Daoy (cell line): Measurements from ENCODE around the gene TBCCD1. TPM values are rescaled to one million over a fixed set of nuclear protein-coding genes. Genes with fewer than 3 reads are reported as not detected.

Source experiments
- total RNA-seq: library from RNA; depleted of rRNA; stranded (reverse); fragments of >200 nt; shearing (Covaris generic); gene quantifications from 2 replicates; pipeline ENCODE4 v1.2.3, GENCODE V29; 2014; rRNA removed

The TBCCD1 gene
- total RNA-seq, 1 experiment from 2014 or later = 15.9 TPM

Other genes with a start within 250 kb of the TBCCD1 start
- 12.7 and 20.5 TPM in 2 replicates for gene DGKG, start 205.1 kb downstream of the TBCCD1 start, total RNA-seq
- 0.51 and 2.6 TPM in 2 replicates for gene CRYGS, start 23.0 kb downstream of the TBCCD1 start, total RNA-seq
- 137 and 142 TPM in 2 replicates for gene DNAJB11, start 3.4 kb upstream of the TBCCD1 start, total RNA-seq
- not detected in 2 replicates for gene AHSG, start 45.7 kb upstream of the TBCCD1 start, total RNA-seq
- not detected in 2 replicates for gene FETUB, start 73.1 kb upstream of the TBCCD1 start, total RNA-seq
- not detected in 2 replicates for gene HRG, start 98.7 kb upstream of the TBCCD1 start, total RNA-seq
- gene KNG1, start 150.0 kb upstream of the TBCCD1 start, total RNA-seq = not detected in 2 replicates
- 697 and 819 TPM in 2 replicates for gene EIF4A2, start 216.2 kb upstream of the TBCCD1 start, total RNA-seq
- gene RFC4, start 239.1 kb upstream of the TBCCD1 start, total RNA-seq = 167 and 198 TPM in 2 replicates